ENCODE measurements around the gene FNDC4. TPM values are rescaled to one million over a fixed set of nuclear protein-coding genes. Genes with fewer than 3 reads are reported as not detected.
A peak's percentile ranks its signal among the peaks of the same experiment; 100 is the strongest.

The FNDC4 gene
- polyA plus RNA-seq, 6 donors from 2014 or later: 0.17 to 0.65 (median 0.33) TPM; not detected in 3

- Mint-ChIP-seq H3K27me3 (peaks cover 15 to 28% (median 15%) of the 10 kb centered on the region in 3 donors), H3K36me3 (no peaks in the 10 kb centered on the region), H3K4me1 (no peaks in the 10 kb centered on the region), H3K27ac (no peak overlapping the region), H3K9me3 (peaks cover 0 to 1% (median 0%) of the 10 kb centered on the region in 7 donors), H3K4me3 (no peak overlapping the region)
- DNase-seq: no peak
- no peak for ATAC-seq (ENCODE audit: low read depth in 2 of 2)
Observed at GRCh38 chr2:27506587-27506986, 11.6 kb upstream of the FNDC4 start.

DNA sequence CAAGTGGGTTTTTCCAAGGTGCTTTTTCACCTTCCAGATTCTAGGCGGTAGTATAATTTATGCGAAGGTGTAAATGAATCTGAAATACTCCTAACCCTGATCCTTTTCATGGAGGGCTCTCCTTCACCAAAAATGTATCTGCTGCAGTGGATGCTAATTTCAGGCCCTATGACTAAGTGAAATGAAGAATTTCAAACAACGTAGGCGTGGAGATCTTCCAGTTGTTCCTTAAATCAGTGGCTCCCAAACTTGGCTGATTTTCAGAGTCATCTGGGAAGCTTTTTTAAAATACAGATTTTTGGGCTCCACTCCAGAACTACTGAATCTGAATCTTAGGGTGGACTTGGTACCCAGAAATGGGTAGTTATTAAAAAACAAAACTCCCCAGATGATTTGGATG is 7.1 kb upstream of the FNDC4 start:
- Mint-ChIP-seq H3K27ac (no peak overlapping the region), H3K4me3 (no peak overlapping the region), H3K27me3 (peaks cover 32 to 56% (median 40%) of the 10 kb centered on the region in 3 donors), H3K9me3 (no peaks in the 10 kb centered on the region), H3K4me1 (no peaks in the 10 kb centered on the region), H3K36me3 (peaks cover 0 to 7% of the 10 kb centered on the region in 2 donors)
- no peak for DNase-seq
- ATAC-seq (ENCODE audit: low read depth in 2 of 2): no peak

GRCh38 chr2:27501042-27501441 is 6.0 kb upstream of the FNDC4 start:
- Mint-ChIP-seq H3K9me3 (no peaks in the 10 kb centered on the region), H3K36me3 (peaks cover 0 to 7% of the 10 kb centered on the region in 2 donors), H3K4me1 (no peaks in the 10 kb centered on the region), H3K27ac (no peak overlapping the region), H3K4me3 (no peak overlapping the region), H3K27me3 (peaks cover 39 to 56% (median 47%) of the 10 kb centered on the region in 3 donors)
- DNase-seq (no peak), ATAC-seq (ENCODE audit: low read depth in 2 of 2) (no peak)

DNA sequence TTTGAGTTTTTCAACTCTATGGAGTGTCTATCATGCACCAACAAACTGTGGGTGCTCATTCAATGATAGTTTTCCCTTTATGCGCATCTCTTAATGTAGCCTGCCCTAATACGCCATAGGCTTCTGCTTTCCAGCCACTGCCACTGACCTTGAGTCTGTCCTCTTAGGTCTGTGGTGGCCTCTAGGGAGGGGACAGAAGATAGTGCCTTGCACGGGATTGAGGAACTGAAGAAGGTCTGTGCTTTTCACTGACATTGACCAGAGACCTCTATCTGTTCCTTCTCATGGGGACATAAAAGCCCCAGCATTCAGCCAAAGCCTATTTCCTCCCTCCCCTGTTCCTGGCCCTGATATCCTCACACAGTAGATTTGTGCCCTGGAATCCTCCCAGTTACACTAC is 4.0 kb upstream of the FNDC4 start:
- DNase-seq (no peak), ATAC-seq (ENCODE audit: low read depth in 2 of 2) (no peak)
- Mint-ChIP-seq H3K4me1 (peaks cover 9 to 14% (median 13%) of the 10 kb centered on the region in 3 donors), H3K9me3 (peaks cover 0 to 1% (median 0%) of the 10 kb centered on the region in 7 donors), H3K27ac (no peak overlapping the region), H3K36me3 (peaks cover 0 to 7% of the 10 kb centered on the region in 2 donors), H3K4me3 (no peak overlapping the region), H3K27me3 (peaks cover 55 to 61% (median 56%) of the 10 kb centered on the region in 3 donors)

DNA sequence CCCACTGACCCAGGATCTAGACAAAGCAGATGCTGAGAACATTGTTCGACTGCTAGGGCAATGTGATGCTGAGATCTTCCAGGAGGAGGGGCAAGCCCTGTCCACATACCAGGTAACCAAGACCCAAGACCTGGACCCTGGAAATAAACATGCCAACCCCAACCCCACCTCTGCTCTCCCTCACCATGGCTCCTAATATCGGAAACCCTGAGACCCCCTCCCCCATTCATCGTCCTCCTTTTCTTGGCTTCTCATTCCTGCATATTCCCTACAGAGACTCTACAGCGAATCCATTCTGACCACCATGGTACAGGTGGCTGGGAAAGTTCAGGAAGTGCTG is 2.3 kb upstream of the FNDC4 start:
- H3K4me3 Mint-ChIP-seq: peak overlapping the region in 2 of 8 donors; percentile 28 to 72
- ATAC-seq (ENCODE audit: low read depth in 2 of 2): no peak

DNA sequence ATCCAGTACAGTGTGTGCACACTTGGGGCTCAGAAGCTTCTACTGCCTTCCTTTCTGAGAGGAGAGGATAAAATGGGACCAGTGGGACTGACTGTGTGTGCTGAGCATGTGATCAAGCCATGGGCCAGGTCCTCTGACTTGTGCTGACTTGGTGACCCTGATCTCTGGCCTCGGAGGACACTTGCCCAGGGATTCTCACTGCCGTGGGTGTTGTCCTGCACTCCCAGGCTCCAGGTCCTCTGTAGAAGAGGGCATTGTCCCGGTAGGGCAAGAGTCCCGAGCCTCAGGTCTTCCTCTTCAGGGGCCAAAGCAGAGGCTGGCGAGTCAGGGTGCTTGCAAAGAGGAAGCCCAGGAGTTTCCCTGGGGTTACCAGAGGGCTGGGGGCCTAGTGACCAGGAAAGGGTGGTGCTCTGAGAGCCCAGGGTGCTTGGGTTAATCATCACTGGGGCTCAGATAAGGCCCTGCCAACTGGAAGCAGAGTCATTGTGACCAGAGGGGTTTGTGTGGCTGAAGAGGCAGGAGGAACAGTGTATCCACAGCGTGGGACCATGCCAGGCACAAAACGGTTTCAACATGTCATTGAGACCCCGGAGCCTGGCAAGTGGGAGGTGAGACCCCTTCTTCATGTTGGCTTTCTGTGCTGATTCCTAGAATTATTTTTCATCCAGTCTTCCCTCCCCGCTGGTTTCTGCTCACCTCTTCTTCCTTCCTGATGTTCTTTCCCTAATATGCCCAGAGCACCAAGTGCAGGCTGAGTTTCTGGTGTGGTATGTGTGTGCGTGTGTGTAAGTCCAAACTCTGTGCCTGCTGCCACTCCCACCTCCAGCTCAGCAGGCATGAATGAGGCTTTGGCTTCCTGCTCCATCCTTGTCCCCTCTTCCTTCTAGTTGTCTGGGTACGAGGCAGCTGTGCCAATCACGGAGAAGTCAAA is 1.6 kb upstream of the FNDC4 start, which contains the start of gene GCKR:
Gene GCKR, plus strand, starts transcription at position 483 of the 931 bp plus-strand sequence. Its CDS starts 66 bp downstream, at position 549.
- no peak for DNase-seq
- Mint-ChIP-seq H3K27ac (peak within 1 kb of the TSS in 3 of 6 donors; percentile 9 to 72 (median 63)), H3K27me3 (peaks cover 56 to 77% (median 67%) of the 10 kb centered on the region in 3 donors)

More for the DNA sequence above, 2.3 kb upstream of the FNDC4 start:
- Mint-ChIP-seq H3K27ac (peak overlapping the region in 2 of 6 donors; percentile 9 to 63), H3K27me3 (peaks cover 56 to 78% (median 66%) of the 10 kb centered on the region in 3 donors), H3K36me3 (peaks cover 0 to 7% of the 10 kb centered on the region in 2 donors), H3K4me1 (peaks cover 13 to 14% (median 14%) of the 10 kb centered on the region in 3 donors), H3K9me3 (peaks cover 0 to 1% (median 0%) of the 10 kb centered on the region in 7 donors)
- no peak for DNase-seq

GRCh38 chr2:27495840-27496356 is 898 bp upstream of the FNDC4 start:
- Mint-ChIP-seq H3K27me3 (peaks cover 52 to 72% (median 67%) of the 10 kb centered on the region in 3 donors), H3K27ac (peak overlapping the region in 1 of 6 donors; percentile 72), H3K4me1 (peaks cover 14% of the 10 kb centered on the region in 3 donors), H3K36me3 (peaks cover 0 to 7% of the 10 kb centered on the region in 2 donors), H3K9me3 (peaks cover 0 to 1% (median 0%) of the 10 kb centered on the region in 7 donors), H3K4me3 (peak overlapping the region in 7 of 8 donors; percentile 71 to 94 (median 82))
- ATAC-seq (ENCODE audit: low read depth in 2 of 2) (no peak), DNase-seq (no peak)

More for the DNA sequence above, 1.6 kb upstream of the FNDC4 start, which contains the start of gene GCKR:
- H3K4me3 Mint-ChIP-seq: peak within 1 kb of the TSS in 7 of 8 donors; percentile 71 to 94 (median 82)
- H3K4me1 Mint-ChIP-seq: peaks cover 13 to 14% (median 14%) of the 10 kb centered on the region in 3 donors
- peaks cover 0 to 7% of the 10 kb centered on the region in 2 donors for H3K36me3 Mint-ChIP-seq
- peak in 1 of 2 donors; percentile 14 for ATAC-seq (ENCODE audit: low read depth in 2 of 2)
- H3K9me3 Mint-ChIP-seq: peaks cover 0 to 1% (median 0%) of the 10 kb centered on the region in 7 donors

DNA sequence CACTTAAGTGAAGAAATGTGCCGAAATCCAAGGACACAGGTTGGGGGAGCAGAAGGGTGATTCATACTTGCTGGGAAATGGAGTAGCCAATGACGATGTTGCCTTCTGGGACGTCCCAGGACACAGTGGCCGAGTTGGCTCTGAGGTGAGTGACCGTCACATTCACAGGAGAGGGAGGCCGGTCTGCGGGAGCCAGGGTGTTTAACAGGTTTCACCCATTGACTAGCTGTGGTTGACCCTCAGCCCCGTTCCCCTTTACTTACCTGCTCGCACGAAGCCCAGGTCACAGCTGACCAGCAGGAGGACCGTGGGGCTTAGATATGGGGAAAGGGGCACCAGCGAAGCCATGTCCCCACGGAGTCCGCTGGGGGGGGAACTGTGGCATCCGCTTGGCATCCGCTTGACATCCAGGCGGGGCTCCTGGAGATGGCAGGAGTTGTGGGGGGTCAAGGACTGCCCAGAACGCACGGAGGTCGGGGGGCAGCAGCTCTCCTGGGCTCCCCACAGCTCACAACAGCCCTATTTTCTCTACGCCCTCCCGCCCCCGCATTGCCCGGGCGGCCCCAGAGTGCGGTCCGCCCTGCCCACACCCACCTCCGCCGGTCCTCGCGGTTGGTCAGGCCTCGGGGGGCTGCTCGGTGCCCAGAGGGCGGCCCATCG is 586 bp downstream of the FNDC4 start:
- H3K9me3 Mint-ChIP-seq: peaks cover 0 to 1% (median 0%) of the 10 kb centered on the region in 7 donors
- peaks cover 19 to 27% (median 21%) of the 10 kb centered on the region in 3 donors for H3K4me1 Mint-ChIP-seq
- DNase-seq (no peak), ATAC-seq (ENCODE audit: low read depth in 2 of 2) (no peak)
- peaks cover 50 to 69% (median 64%) of the 10 kb centered on the region in 3 donors for H3K27me3 Mint-ChIP-seq
- peaks cover 0 to 4% of the 10 kb centered on the region in 2 donors for H3K36me3 Mint-ChIP-seq
- H3K27ac Mint-ChIP-seq: no peak overlapping the region
- peak overlapping the region; percentile 14 to 83 (median 68) for H3K4me3 Mint-ChIP-seq

- no peak overlapping the region for H3K27ac Mint-ChIP-seq
- peaks cover 45 to 64% (median 59%) of the 10 kb centered on the region in 3 donors for H3K27me3 Mint-ChIP-seq
- DNase-seq: no peak
- H3K36me3 Mint-ChIP-seq: no peaks in the 10 kb centered on the region
- peaks cover 24 to 32% (median 25%) of the 10 kb centered on the region in 3 donors for H3K4me1 Mint-ChIP-seq
- H3K4me3 Mint-ChIP-seq: peak overlapping the region; percentile 14 to 83 (median 68)
- no peak for ATAC-seq (ENCODE audit: low read depth in 2 of 2)
- peaks cover 0 to 1% (median 0%) of the 10 kb centered on the region in 7 donors for H3K9me3 Mint-ChIP-seq
Observed at GRCh38 chr2:27493948-27494283, 1.1 kb downstream of the FNDC4 start.

GRCh38 chr2:27492557-27492956 is 2.4 kb downstream of the FNDC4 start:
- ATAC-seq (ENCODE audit: low read depth in 2 of 2): no peak
- Mint-ChIP-seq H3K27me3 (peaks cover 32 to 50% (median 47%) of the 10 kb centered on the region in 3 donors), H3K9me3 (peaks cover 0 to 1% (median 0%) of the 10 kb centered on the region in 7 donors), H3K4me1 (peaks cover 24 to 36% (median 28%) of the 10 kb centered on the region in 3 donors), H3K27ac (peak overlapping the region in 4 of 6 donors; percentile 47 to 97 (median 68)), H3K4me3 (peak overlapping the region in 2 of 8 donors; percentile 14 to 79), H3K36me3 (no peaks in the 10 kb centered on the region)
- DNase-seq: no peak

DNA sequence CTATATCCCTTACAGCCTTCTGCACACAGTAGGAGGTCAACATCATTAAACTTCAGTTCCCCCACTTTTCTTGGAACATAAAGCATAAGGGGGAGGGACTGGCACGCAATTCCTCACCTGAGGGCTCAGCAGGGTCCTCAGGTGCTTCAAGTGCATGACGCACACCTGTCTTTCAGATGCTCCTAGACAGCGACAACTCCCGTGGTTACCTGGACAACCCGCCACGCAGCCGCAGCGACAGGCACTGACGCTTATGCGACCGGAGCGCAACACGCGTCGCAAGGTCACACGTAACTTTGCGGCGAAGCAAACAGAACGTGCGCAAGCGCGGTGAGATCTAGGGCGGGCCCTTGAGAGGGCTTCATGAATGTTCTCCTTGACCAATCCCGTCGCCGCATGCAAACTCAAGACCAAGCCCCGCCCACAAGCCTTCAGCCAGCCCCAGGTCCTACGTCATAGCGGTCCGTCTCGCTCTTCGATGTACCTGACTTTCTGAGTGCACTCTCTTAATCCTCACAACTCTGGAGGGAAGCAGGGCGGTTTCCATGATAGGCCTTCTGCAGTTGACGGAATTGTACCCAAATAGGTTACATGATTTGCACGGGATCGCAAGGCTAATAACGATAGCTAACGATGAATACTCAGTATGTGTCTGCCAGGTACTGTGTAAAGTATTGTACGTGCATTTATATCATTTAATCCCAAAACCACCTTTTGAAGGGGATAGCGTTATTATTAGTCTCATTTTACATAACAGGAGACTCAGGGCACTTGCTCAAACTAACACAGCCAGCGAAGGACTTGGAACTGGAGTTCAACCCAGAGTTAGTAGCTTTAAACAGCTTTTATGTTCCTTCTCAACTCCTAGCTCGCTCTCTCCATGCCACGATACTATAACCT is 5.3 kb downstream of the FNDC4 start, which contains the start of gene IFT172:
Gene IFT172, minus strand, starts transcription at position 246 of the 900 bp plus-strand sequence. Its CDS starts 90 bp downstream, at position 156.
- Mint-ChIP-seq H3K27ac (peak within 1 kb of the TSS; percentile 97 to 100 (median 98)), H3K4me1 (peaks cover 14 to 34% (median 21%) of the 10 kb centered on the region in 3 donors), H3K4me3 (peak within 1 kb of the TSS; percentile 75 to 94 (median 91)), H3K27me3 (peaks cover 8 to 25% (median 22%) of the 10 kb centered on the region in 3 donors), H3K9me3 (no peaks in the 10 kb centered on the region), H3K36me3 (peaks cover 0 to 5% of the 10 kb centered on the region in 2 donors)
- ATAC-seq (ENCODE audit: low read depth in 2 of 2) (peak; percentile 86 to 89), DNase-seq (peak; percentile 98)

- DNase-seq: no peak
Observed at GRCh38 chr2:27489118-27489497, 5.9 kb downstream of the FNDC4 start.

More at GRCh38 chr2:27489118-27489497, 5.9 kb downstream of the FNDC4 start:
- H3K4me1 Mint-ChIP-seq: peaks cover 10 to 31% (median 17%) of the 10 kb centered on the region in 3 donors
- peaks cover 0 to 8% of the 10 kb centered on the region in 2 donors for H3K36me3 Mint-ChIP-seq
- peak overlapping the region; percentile 75 to 94 (median 91) for H3K4me3 Mint-ChIP-seq
- H3K27me3 Mint-ChIP-seq: peaks cover 8 to 20% (median 17%) of the 10 kb centered on the region in 3 donors
- H3K27ac Mint-ChIP-seq: peak overlapping the region; percentile 97 to 100 (median 98)
- no peaks in the 10 kb centered on the region for H3K9me3 Mint-ChIP-seq
- peak; percentile 5 to 19 for ATAC-seq (ENCODE audit: low read depth in 2 of 2)

Data from naive B cell (primary cell).